ENCODE measurements around the gene SMG6. TPM values are rescaled to one million over a fixed set of nuclear protein-coding genes. Genes with fewer than 3 reads are reported as not detected.

Gene SMG6
- total RNA-seq, 1 experiment from 2014 or later, result 25.6 TPM

- POLR2A ChIA-PET, result no interaction called here
- ATAC-seq (peak; percentile 59), DNase-seq (ENCODE audit: low spot score) (peak; percentile 28)
- CTCF ChIA-PET, result interaction anchor here (1.1 to 3.7 kb wide), 9 partner anchors 15 to 169 kb away, joined by 3 to 21 read pairs (median 7); partner anchors contain the start of gene HIC1
- Mint-ChIP-seq H3K4me3 (no peak overlapping the region), H3K9me3 (no peaks in the 10 kb centered on the region), H3K36me3 (peaks cover 8% of the 10 kb centered on the region), H3K27ac (peak overlapping the region; percentile 90), H3K4me1 (peaks cover 19% of the 10 kb centered on the region), H3K27me3 (ENCODE audit: low read depth) (no peaks in the 10 kb centered on the region)
- TF ChIP-seq NFYB (CRISPR knock-in tag; conservative IDR thresholded peaks at IDR 0.05; ENCODE audit: low read depth) (no peak), PRRX2 (CRISPR knock-in tag; IDR thresholded peaks at IDR 0.05) (no peak), PRDM15 (CRISPR knock-in tag; IDR thresholded peaks at IDR 0.05) (no peak), GABPB1 (CRISPR knock-in tag; IDR thresholded peaks at IDR 0.05) (no peak), NFATC4 (CRISPR knock-in tag; IDR thresholded peaks at IDR 0.05) (no peak), SMAD3 (CRISPR knock-in tag; IDR thresholded peaks at IDR 0.05; ENCODE audit: borderline replicate concordance) (no peak), RELA (CRISPR knock-in tag; IDR thresholded peaks at IDR 0.05; ENCODE audit: borderline replicate concordance) (no peak), FOXK1 (CRISPR knock-in tag; IDR thresholded peaks at IDR 0.05) (no peak), ELF4 (CRISPR knock-in tag; IDR thresholded peaks at IDR 0.05; ENCODE audit: low read depth) (no peak), CREB1 (CRISPR knock-in tag; IDR thresholded peaks at IDR 0.05) (no peak), MXD4 (CRISPR knock-in tag; IDR thresholded peaks at IDR 0.05; ENCODE audit: borderline replicate concordance) (no peak), TCF7 (CRISPR knock-in tag; IDR thresholded peaks at IDR 0.05; ENCODE audit: low read depth) (no peak), CREM (CRISPR knock-in tag; IDR thresholded peaks at IDR 0.05) (no peak), ZNF671 (CRISPR knock-in tag; IDR thresholded peaks at IDR 0.05) (no peak), ZNF416 (CRISPR knock-in tag; IDR thresholded peaks at IDR 0.05) (no peak), AR (CRISPR knock-in tag; IDR thresholded peaks at IDR 0.05) (no peak), AFF4 (CRISPR knock-in tag; IDR thresholded peaks at IDR 0.05; ENCODE audit: borderline replicate concordance) (no peak)
These were observed 228.1 kb downstream of the SMG6 start for GRCh38 chr17:2075336-2076086.

All from WTC11 (cell line).